ENCODE results near the gene PTRH1. TPM values are rescaled to one million over a fixed set of nuclear protein-coding genes. Genes with fewer than 3 reads are reported as not detected.

The PTRH1 gene
- total RNA-seq, 1 experiment from 2014 or later = 21.8 TPM

DNA sequence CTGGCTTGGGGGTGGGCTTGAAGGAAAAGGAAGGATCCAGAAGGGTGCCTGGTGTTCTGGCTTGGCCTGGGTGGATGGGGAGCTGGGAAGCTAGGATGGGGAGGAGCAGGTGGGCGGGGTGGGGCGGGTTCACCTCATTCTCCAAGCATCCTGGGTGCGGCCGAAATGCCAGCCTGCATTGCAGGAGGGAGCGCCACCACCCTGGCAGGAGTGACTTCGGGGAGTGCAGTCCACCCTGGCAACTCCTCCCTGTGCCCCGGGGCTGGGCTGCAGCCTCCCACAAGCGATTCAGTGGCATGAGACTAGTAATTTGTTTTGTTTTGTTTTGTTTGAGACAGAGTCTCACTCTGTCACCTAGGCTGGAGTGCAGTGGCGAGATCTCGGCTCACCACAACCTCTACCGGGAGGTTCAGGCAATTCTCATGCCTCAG, 5.9 kb upstream of the PTRH1 start:
- no TSS peak for BruUV-seq (replicated peaks)
- Histone ChIP-seq H3K9me2 (ENCODE audit: insufficient read depth) (no peaks in the 10 kb centered on the region), H2AFZ (ENCODE audit: low read depth, low read length, poor library complexity, severe bottlenecking) (peak overlapping the region; percentile 31), H3K27me3 (ENCODE audit: insufficient read depth, low read length) (no peaks in the 10 kb centered on the region), H3K4me2 (ENCODE audit: low read length) (peak overlapping the region; percentile 86), H4K20me1 (ENCODE audit: insufficient read depth) (no peaks in the 10 kb centered on the region), H3K9me3 (ENCODE audit: control insufficient read depth in 1 of 2, insufficient read depth in 1 of 2, low read depth in 1 of 2, low read length in 2 of 2) (no peaks in the 10 kb centered on the region), H3K27ac (ENCODE audit: low read depth, low read length) (peak overlapping the region; percentile 93), H3K36me3 (ENCODE audit: control insufficient read depth in 1 of 2, insufficient read depth in 2 of 2, low read length in 2 of 2) (no peaks in the 10 kb centered on the region), H3K4me1 (ENCODE audit: control insufficient read depth in 1 of 2, insufficient read depth in 2 of 2, low read length in 2 of 2) (peaks cover 54 to 64% of the 10 kb centered on the region in 2 experiments), H3K9ac (ENCODE audit: low read length) (peak overlapping the region; percentile 42), H3K79me2 (ENCODE audit: insufficient read depth, low read length) (no peaks in the 10 kb centered on the region), H3K4me3 (replicated peaks in 1 of 2; ENCODE audit: low read depth in 1 of 2, low read length in 2 of 2) (peak overlapping the region; percentile 27 to 48)
- ChIA-PET CTCF (interaction anchor here (0.6 to 2.7 kb wide), 6 partner anchors 13 to 200 kb away, joined by 3 to 17 read pairs (median 4); partner anchors contain the start of genes ST6GALNAC4 and TOR2A), RAD21 (ENCODE audit: low non-redundant PET in 1 of 2, low total read pairs in 2 of 2, uncharacterized antibody in 2 of 2, unreplicated experiment in 2 of 2) (no interaction called here), POLR2A (interaction anchor here (0.6 to 1.2 kb wide), 7 partner anchors 8 to 149 kb away, joined by 3 to 7 read pairs (median 3); partner anchors contain the start of gene TOR2A)
- ATAC-seq (peak; percentile 79), DNase-seq (ENCODE audit: low read depth, low spot score) (peak; percentile 56)
- intact Hi-C loops (cut with micrococcal nuclease) = loop anchor here (1.0 to 5.0 kb wide), 3 partner anchors 109 to 217 kb away; partner anchors contain the start of gene STXBP1
- TF ChIP-seq POLR2AphosphoS5 (IDR thresholded peaks at IDR 0.05; ENCODE audit: low read depth, low read length) = peak; percentile 61
- no peak for TF ChIP-seq EGR1 (IDR thresholded peaks at IDR 0.05; ENCODE audit: low read depth)
- TF ChIP-seq CBX3 (IDR thresholded peaks at IDR 0.05; ENCODE audit: low read depth) = no peak

DNA sequence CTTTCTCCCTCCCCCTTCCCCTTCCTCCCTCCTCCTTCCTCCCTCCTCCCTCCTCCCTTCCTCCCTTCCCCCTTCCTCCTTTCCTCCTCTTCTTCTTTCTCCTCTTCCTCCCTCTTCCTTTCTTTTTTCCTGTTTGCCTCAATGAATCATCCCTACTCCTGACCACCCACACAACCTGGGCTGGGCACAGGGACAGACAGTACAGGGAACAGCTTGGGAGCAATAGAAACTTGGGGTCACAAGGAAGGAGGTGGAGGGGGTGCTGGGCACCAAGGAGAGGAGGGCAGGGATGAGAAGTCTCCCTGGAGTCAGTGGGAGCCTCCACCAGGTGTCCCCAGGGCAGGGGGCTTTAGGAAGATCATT, 5.4 kb upstream of the PTRH1 start:
- DNase-seq (ENCODE audit: low read depth, low spot score) = no peak
- H3K79me2 ChIP-seq (ENCODE audit: insufficient read depth, low read length) = no peaks in the 10 kb centered on the region
- H3K9me2 ChIP-seq (ENCODE audit: insufficient read depth) = no peaks in the 10 kb centered on the region
- H4K20me1 ChIP-seq (ENCODE audit: insufficient read depth) = no peaks in the 10 kb centered on the region
- peaks cover 52 to 65% of the 10 kb centered on the region in 2 experiments for H3K4me1 ChIP-seq (ENCODE audit: control insufficient read depth in 1 of 2, insufficient read depth in 2 of 2, low read length in 2 of 2)
- ChIA-PET RAD21 (ENCODE audit: low non-redundant PET in 1 of 2, low total read pairs in 2 of 2, uncharacterized antibody in 2 of 2, unreplicated experiment in 2 of 2) (no interaction called here), CTCF (interaction anchor here (0.6 to 1.4 kb wide), 3 partner anchors 104 to 201 kb away, joined by 3 to 4 read pairs (median 3); no protein-coding TSS in a partner anchor), POLR2A (interaction anchor here (0.6 to 1.1 kb wide), 4 partner anchors 14 to 149 kb away, joined by 3 to 6 read pairs (median 4); partner anchors contain the start of gene TOR2A)
- no TSS peak for BruUV-seq (replicated peaks)
- peak overlapping the region; percentile 93 for H3K27ac ChIP-seq (ENCODE audit: low read depth, low read length)
- H3K9ac ChIP-seq (ENCODE audit: low read length) = peak overlapping the region; percentile 42
- intact Hi-C loops (cut with micrococcal nuclease) = loop anchor here (1.0 to 5.0 kb wide), 3 partner anchors 109 to 217 kb away; partner anchors contain the start of gene STXBP1
- no peak overlapping the region for H2AFZ ChIP-seq (ENCODE audit: low read depth, low read length, poor library complexity, severe bottlenecking)
- H3K27me3 ChIP-seq (ENCODE audit: insufficient read depth, low read length) = no peaks in the 10 kb centered on the region
- H3K4me2 ChIP-seq (ENCODE audit: low read length) = peak overlapping the region; percentile 86
- TF ChIP-seq, protein P1, sequence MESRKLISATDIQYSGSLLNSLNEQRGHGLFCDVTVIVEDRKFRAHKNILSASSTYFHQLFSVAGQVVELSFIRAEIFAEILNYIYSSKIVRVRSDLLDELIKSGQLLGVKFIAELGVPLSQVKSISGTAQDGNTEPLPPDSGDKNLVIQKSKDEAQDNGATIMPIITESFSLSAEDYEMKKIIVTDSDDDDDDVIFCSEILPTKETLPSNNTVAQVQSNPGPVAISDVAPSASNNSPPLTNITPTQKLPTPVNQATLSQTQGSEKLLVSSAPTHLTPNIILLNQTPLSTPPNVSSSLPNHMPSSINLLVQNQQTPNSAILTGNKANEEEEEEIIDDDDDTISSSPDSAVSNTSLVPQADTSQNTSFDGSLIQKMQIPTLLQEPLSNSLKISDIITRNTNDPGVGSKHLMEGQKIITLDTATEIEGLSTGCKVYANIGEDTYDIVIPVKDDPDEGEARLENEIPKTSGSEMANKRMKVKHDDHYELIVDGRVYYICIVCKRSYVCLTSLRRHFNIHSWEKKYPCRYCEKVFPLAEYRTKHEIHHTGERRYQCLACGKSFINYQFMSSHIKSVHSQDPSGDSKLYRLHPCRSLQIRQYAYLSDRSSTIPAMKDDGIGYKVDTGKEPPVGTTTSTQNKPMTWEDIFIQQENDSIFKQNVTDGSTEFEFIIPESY (IDR thresholded peaks at IDR 0.05; ENCODE audit: extremely low read depth, insufficient replicate concordance, low read length) = no peak
- H3K4me3 ChIP-seq (replicated peaks in 1 of 2; ENCODE audit: low read depth in 1 of 2, low read length in 2 of 2) = peak overlapping the region; percentile 27 to 48
- no peaks in the 10 kb centered on the region for H3K36me3 ChIP-seq (ENCODE audit: control insufficient read depth in 1 of 2, insufficient read depth in 2 of 2, low read length in 2 of 2)
- ATAC-seq = peak; percentile 3
- no peaks in the 10 kb centered on the region for H3K9me3 ChIP-seq (ENCODE audit: control insufficient read depth in 1 of 2, insufficient read depth in 1 of 2, low read depth in 1 of 2, low read length in 2 of 2)
